Inflammatory macrophage (primary cell): ENCODE results near the gene TEKT3.

Experiments
- DNase-seq, 2 donors: peaks; one replicate each; pipeline ENCODE4 v3.0.0-alpha.2; 2020 to 2022

Gene TEKT3

DNA sequence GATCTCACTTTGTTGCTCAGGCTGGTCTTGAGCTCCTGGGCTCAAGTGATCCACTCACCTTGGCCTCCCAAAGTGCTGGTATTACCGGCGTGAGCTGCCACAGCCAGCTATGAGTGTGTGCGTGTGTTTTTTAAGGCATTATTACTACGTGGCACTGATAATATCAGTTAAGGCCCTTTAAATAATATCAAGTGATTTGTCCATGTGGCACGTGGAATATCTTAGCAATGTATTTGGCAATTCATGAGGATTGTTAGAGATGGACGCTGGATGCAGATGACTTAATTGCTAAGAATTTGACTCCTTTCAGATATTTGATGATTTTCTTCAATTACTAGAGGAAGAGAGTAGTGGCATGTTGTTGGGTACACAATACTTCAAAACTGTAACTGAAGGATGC, 50.8 kb downstream of the TEKT3 start:
- DNase-seq = no peak

DNA sequence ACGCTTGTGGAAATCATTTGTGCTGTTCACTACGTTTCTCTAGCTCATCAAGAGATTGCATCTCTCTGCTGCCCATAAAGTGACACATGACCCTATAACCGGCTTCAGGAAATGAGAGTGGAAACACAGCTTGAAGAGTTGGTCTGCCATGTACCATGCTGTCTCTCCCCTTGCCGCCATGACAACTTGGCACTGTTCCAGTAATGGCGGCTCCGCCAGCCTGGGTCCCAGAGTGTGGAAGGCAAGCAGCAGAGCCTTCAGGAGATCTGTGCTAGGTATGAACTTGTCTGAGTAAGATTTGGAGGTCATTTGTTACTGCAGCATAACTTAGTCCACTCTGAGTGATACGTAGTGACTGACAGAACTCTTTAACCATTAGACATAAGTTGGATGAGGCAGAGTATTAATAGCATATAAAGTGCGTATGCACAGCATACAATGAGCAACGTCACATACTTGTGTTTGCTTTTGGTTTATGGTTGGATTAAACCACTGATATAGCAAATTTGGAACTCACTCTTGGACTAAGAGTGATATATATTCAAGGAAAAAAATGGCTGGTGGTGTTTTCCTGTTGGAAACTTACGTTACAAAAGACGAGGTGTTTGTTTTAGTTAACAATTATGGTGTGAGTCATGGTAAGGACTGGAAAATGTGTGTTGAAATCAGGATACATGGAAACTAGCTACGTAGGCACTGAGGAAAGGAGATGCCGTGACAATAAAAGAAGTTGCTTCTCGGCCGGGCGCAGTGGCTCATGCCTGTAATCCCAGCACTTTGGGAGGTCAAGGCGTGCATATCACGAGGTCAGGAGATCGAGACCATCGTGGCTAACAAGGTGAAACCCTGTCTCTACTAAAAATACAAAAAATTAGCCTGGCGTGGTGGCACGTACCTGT, 51.9 kb downstream of the TEKT3 start:
- no peak for DNase-seq

DNA sequence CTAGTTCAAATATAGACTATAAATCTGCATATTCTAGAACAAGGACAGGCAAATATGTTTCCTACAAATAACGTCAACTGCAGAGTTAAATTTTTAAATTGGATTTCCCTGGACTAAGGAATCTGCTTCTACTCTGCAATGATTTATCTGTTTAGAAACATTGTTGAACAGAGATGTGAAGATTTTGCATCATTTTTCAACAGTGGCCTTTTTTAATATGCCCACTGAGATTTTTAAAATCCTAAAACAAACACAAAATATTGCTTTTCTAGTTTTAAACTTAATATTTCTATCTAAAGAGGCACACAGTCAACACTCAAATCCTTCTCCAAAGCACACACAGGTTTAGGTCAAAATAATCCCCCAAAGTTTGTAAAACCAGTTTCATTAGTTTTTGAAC, 52.5 kb downstream of the TEKT3 start:
- no peak for DNase-seq

DNA sequence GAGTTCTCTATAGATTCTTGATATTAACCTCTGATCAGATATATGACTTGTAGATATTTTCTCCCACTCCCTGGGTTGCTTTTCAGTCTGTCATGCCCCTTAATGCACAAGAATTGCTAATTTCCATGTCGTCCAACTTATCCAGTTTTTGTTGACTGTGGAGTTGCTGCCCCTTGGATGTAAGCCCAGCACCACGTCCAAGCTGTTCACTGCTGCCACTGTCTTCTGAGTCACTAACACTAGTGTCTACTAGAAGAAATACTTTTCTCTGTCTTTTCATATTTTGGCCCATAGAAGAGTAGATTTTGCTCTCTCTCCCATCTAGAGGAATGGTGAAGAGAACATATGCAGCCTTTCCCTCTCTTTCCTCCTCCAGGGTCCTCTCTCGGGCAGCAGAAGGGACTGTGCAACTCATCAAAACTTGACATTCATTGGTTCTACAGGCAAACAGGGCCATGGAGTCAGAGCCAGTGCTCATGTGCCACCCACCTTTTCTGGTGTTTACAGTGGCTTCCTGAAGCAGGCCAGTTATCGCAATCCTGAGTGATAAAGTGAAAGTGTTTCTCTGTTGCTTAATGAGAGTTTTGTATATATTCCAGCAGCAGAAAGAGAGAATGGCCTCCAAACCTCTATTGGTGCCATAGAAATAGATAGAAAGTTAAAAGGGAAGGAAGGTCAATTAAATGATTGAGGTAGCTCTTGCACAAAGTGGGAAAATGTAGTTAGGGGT, 53.7 kb downstream of the TEKT3 start:
- DNase-seq = no peak

DNA sequence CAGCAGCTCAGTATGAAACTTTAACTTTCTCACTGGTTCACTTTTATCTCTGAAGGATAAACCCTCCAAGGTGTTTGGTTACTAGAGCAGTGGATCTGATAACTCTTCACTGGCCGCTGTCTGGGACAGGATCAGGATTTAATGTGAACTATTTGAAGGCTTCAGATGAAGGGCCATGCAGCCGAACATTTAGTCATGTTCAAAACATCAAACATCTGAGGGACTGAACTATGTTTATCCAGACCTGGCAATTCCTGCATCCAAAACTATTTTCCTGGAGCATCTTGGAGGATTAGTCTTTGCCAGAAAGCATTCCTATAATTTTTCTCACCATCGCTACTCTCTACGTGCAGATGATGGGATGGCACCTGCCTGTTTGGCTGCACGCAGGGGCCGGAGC, 55.9 kb downstream of the TEKT3 start:
- DNase-seq = no peak

DNA sequence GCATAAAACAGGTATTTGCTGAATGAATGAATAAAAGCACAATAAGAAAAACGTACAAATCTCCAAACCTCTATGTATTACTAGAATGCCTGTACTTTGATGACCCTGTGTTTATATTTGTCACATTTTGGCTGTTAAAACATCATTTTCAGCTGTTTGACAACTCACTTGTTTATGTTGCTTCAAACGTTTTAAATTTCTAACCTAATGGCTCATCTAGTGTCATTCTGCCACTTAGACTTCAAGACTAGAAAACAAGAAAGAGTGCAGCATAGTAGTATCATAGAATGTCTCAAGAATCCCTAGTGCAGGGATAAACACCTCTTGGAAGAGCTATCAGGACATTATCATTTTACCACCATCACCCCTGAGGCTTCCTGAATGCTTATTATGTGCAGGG, 56.9 kb downstream of the TEKT3 start:
- DNase-seq = no peak

DNA sequence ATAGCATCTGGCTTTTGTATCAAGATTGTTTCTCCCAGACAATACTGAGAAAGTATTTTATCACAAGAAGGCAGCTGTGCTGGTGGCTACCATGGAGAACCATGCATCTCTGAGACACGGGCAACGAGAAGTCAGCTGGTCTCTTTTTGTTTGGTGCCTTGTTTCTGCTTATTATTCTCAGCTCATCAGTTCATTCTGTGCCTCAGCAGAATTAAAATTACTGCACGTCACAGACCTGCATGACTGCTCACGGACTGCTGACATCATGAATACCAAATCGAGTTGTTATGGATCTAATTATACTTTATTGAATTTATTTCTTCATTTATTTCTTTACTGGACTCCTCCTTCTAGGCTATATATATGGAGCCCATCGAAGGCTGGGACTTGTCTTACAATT, 57.3 kb downstream of the TEKT3 start:
- DNase-seq = no peak

DNA sequence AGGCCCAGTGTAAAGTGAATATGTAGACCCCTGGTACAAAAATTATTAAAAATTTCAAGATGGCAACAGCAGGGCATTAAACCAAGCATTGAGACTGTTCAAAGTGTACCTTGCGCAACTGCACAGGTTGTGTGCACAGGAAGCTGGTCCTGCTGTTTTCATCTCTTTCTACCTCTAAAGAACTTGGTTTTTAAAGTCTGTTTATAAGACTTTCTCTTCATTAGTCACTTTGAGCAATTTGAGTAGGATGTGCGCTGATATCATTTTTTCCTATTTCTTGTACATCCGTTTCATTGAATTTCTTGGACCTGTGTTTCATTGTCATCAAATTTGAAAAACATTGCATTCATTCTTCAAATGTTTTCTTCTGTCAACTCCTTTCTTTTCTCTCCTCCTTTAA, 59.5 kb downstream of the TEKT3 start:
- no peak for DNase-seq

DNA sequence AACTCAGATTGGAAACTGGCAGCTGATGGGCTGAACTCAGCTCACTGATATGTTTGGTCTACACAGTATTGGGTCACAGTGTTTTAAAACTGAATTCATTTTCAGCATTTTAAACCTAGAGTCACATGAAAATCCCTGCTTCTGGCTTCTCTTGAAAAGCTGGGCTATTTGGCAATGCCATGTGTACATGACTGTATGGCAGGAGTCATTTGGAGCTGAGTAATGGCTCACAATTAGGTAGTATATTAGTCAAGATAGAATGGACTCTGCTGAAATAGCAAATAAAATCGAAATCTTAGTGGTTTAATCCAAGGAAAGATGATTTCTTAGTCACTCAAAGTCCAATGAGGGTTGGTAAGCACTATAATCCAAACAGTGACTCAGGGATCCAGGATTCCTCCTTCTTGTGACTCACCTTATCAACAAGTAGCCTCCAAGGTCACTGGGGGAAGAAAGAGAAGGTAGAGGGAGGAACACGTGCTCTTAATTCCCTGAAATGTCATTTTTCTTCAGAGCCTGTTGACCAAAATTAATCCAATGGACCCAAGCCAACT, 62.4 kb downstream of the TEKT3 start:
- peak; percentile 30 to 36 for DNase-seq

DNA sequence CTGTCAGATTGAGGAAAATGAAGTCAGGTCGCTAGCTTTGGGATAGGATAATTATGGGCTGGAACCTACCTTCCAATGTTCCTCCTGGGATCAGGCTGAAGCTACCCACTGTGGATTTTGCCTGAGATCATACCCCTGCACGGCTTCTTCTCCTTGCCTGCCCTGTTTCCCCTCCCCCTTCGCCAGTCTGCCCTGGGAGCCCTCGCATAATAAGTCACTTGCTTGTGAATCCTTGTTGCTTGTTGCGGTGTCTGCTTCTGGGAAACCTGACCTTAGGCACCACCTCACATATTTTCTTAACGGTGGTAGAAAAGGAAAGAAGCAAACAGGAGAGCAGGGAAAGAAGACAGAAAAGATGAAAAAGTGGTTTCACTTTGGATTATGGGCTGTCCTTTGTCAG, 63.0 kb downstream of the TEKT3 start:
- DNase-seq = no peak

DNA sequence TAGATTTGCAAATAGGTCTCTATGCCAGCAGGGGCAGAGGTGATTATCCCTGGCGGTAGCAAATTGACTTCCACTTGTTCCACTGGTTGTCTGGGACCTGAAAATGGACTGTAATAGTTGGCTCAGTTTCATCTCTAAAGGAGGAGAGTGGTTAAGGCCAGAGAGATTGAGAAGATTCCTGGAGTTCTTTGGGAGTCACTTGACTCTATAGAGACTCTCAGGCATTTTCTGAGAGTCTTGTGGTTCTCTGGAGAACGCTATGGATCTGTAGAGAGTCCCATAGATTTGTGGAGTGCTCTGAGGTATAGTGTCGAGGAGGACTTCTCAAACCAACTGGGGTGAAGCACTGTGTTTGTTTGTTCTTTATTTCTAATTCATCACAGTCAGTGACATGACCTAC, 67.4 kb downstream of the TEKT3 start:
- no peak for DNase-seq

DNA sequence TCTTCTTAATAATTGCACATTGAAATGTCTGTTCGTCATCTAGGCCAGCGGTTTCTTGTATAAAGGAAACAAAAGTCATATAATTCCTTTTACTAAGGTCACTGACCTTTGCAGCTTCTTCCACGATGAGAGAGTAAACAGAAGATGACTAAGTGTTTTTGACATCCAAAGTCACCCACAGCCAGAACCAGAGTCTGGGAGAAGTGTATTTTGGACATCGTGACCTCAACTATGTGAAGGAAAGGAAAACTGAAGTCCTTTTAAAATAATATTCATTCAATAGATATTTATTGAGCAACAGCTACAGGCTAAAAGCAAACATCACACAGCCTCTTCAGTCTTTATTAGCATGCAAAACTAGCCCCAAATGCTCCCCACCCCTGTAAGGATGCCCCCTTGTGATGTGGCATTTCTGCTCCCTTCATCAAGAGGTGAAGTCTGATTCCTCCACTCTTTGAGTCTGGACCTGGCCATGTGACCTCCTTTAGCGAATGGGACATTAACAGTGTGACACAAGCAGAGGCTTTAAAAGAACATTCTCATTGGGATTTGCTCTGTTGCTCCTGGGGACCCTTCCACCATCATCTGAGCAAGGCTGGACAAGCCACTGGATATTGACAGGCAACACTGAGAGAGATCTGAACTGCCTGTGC, 68.1 kb downstream of the TEKT3 start:
- DNase-seq = peak in 1 of 2 donors; percentile 62

DNA sequence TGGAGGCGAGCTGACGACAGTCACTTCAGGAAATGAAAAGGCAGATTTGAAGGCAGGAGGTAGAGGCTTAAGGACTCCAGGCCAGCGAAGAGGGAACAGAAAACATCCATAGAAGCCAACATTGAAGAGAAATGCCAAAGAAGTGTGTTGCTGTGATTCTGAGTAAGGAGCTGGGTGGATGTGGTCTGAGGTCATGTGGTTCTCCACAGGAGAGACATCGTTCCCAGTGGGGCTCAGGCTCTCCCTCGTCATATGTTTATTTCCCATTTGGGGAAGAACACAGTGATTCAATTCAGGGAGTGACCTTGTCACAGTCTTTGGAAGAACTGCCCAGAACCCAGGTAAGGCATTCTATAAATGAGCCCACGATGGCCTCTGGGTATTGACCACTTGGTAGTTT, 69.7 kb downstream of the TEKT3 start:
- peak; percentile 9 to 78 for DNase-seq

DNA sequence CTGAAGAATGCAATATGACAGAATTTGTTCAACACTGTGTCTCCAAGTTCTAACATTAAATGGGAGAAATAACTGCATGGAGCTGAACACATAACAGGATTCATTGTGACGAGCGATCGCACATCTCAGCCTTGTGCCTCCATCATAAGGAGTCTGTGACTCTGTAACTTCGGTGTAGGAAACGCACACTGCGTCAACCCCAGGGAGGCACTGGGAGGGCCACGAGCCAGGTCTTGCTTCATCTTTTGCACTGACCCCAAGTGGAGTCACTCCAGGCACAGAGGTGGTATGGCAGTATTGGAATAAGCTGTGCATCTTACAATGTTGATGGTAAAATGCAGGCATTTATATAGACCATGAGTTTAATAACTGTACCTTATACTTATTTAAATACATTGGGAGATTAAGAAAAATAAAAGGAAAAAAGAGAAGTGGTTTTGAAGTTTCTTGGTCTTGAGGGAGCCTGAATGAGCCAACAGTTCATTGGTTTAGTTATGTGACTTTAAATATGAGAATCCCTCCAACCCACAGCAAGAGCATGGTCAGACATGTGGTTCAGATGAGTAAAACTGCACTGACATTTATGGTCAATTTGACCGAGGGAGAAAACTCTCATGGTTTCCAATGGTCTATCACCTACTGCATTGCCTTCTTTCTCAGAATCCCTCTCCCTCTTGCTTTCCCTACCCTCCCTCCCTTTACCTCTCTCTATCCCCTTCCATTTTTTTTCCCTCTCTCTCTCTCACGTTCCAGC, 70.6 kb downstream of the TEKT3 start:
- no peak for DNase-seq

DNA sequence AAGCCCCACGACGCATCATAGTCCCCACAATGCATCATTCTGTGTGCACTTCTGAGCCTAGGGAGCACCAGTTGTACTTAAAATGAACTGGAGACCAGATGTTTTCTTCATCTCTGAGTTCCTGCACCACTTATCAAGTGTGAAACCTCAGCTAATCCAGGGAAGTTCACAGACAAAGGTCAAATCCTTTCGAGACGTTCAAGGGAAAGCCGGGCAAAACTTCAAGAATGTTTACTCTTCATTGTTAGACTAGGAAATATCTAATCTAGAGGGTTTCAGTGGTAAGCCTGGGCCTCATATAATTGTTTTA, 71.7 kb downstream of the TEKT3 start:
- no peak for DNase-seq

DNA sequence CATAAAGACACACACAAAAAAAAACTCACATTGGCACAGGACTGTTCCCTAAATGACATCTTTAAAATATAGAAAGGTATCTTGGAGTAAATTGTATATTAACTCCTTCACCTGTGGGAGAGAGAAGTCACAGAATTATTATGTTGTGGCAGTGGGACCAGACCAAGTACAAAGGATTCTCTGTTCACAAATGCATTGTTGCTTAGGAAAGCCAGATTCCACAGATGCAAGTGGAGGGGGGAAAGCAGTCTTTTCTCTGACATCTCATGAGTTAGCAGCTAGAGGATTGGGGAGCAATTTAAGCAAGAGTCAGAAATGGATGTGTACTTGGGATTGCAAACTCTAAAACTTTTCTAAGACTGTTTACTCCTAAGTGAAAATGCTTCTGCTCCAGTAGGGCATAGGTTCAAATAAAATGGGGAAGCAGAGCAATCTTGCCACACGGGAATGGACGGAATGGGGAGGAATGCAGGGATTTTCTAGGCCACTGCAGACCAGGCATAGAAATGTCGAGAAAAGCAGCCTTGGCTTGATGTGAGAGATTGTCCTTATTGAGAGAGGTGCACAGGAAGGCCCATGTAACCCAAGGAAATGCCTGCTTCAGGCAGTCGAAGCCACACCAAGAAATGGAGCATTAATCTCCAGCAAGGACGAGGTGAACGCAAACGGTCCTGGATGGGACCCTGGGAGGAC, 72.2 kb downstream of the TEKT3 start:
- no peak for DNase-seq

DNA sequence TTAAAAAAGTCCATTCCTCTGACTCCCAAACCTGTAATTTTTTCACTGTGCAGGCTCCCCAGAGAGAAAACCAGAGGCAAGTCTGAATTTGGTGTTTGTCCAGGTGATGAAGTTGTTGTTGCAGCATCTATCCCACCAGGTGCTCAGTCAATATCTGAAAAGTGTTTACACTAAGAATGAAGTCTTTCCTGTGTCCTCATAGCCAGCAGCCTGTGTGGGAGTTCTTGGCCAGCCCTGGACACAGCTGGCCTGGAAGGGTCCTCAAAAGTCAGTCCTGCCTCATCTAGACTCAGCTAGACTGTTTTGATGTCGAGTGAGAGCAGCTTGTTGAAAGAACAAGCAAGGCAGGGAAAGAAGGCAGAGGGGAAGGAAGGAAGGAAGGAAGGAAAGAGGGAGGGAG, 72.9 kb downstream of the TEKT3 start:
- DNase-seq = no peak

DNA sequence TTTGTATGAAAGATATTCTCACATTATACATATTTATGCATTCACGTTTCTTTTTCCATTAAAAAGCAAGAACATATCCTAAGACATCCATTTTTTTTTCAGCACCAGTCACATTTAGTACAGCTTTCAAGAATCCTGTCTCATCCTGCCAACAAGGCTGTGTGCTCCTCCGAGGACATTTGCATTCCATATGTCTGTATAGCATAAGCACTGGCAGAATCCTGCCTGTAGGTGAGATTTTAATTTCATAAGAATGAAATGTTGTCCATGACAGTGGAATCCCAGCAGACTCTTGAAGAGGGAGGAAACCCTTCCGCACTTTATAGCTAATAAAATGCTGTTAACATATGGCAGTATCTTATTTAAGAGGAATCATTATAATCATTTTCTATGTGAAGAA, 73.4 kb downstream of the TEKT3 start:
- no peak for DNase-seq

DNA sequence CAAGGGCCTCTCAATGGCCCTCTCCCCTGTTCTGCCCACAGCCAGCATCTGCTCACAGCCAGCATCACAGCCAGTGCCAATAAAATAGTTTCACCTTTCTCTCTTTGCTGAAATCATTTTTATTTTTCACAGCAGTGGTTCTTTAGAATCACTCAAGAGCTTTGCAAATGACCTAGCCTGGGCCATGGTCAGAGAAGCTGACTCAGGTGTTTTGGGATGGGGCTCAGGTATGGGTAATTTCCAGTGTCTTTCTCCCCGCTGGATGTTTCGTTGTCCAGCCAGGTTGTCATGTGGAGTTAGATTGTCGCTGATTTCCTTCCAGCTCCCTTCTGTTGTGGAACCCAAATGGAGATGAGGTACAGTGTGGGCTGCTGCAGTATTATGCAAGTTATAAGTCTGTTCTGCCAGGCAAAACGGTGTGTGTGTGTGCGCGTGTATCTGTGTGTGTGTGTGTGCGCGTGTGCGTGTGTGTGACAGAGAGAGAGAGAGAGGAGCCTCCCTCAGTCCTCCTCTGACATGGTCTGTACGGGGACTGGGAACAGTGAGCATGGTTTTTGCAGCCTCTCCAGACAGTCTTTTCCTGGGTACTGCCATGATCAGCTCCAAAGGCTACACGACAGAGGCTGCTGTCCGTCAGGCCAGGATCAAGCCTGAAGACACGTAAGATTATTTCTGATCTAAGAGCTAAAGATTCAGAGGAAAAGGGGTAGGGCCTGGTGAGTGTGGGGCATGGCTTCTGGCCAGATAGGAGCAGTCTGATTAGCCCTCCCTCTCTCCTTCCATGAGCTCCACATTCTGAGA, 74.9 kb downstream of the TEKT3 start:
- no peak for DNase-seq

DNA sequence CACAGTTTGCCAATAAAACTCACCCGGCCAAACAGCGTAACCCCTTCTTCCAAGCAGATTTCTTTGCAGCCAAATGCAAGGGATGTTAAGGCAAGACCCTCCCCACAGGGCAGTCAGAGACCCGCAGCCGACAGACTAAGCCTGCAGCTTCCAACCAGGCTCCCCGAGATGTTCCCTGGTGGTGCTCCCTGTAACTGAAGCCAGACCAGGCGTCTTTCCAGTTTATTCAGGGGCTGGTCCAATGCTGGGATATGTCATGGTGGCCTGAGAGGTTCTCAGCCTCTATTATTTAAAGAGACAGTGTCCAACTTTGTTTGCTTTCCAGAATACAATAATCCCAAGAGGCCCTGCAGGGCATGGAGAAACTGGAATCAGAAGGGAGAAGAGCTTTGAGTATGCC, 76.3 kb downstream of the TEKT3 start, which contains the start of gene PMP22:
PMP22 (minus strand) TSS at position 196 of the 400 bp plus-strand sequence. CDS start 4,599 bp downstream, outside the sequence.
- DNase-seq = no peak

DNA sequence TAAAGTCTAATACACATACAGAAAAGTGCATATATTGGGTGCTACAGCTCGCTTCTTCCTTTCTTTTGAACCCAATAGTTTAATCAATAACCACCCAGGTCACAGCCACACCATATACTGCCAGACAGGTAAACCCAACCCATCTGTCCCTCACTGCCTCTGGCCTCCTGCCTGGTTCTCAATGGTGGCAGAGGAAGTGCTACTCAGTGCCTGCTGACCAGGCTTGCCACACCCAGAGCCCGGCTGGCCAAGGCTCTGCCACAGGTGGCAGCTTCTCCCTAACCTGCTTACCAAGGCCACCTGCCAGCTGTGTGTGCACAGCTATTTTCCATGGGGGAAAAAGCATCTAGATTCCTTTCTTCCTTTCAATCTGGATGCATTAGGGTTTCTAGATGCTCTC, 76.9 kb downstream of the TEKT3 start:
- DNase-seq = no peak
